WTC11 (cell line): ENCODE data around the gene NCOA6. TPM values are rescaled to one million over a fixed set of nuclear protein-coding genes. Genes with fewer than 3 reads are reported as not detected.
A peak's percentile ranks its signal among the peaks of the same experiment; 100 is the strongest.

Experiments
- ATAC-seq: fragments of 200-7000 bp; cut with Tn5 transposase; 2 replicates; pipeline ENCODE4 v1.10.0; 2021; ENCODE audit warnings: mild to moderate bottlenecking, moderate library complexity
- CTCF ChIA-PET: fragments of 300-600 bp; sonication (Branson Sonifier 250); formaldehyde crosslinking; loops from one replicate; lab custom pipeline; 2021; ENCODE audit warnings: antibody characterized with exemption; lab: Charles Lee
- POLR2A ChIA-PET: fragments of 350-600 bp; sonication (Branson Sonifier 250); formaldehyde crosslinking; loops from one replicate; lab custom pipeline; 2021; ENCODE audit warnings: antibody characterized with exemption; lab: Charles Lee
- DNase-seq: peaks from one replicate; pipeline ENCODE4 v3.0.0; 2021; ENCODE audit warnings: low spot score
- H3K27ac Mint-ChIP-seq: 2 replicates; pipeline ENCODE4 v1.8.0; 2021; ENCODE audit warnings: mixed read lengths
- H3K27me3 Mint-ChIP-seq: 2 replicates; pipeline ENCODE4 v1.8.0; 2021; ENCODE audit warnings: low read depth, mild to moderate bottlenecking, moderate library complexity, mixed read lengths
- H3K36me3 Mint-ChIP-seq: 2 replicates; pipeline ENCODE4 v1.8.0; 2021; ENCODE audit warnings: mixed read lengths
- H3K4me1 Mint-ChIP-seq: 2 replicates; pipeline ENCODE4 v1.8.0; 2022; ENCODE audit warnings: mixed read lengths
- H3K4me3 Mint-ChIP-seq: 2 replicates; pipeline ENCODE4 v1.8.0; 2021; ENCODE audit warnings: mild to moderate bottlenecking, moderate library complexity, mixed read lengths
- H3K9me3 Mint-ChIP-seq: 2 replicates; pipeline ENCODE4 v1.8.0; 2021; ENCODE audit warnings: mixed read lengths
- AR ChIP-seq: fragments of 250-450 bp; sonication (Bioruptor Pico); IDR thresholded peaks from 2 replicates; pipeline ENCODE4 v1.9.0; 2021; ENCODE audit warnings: mild to moderate bottlenecking
- ATF6 ChIP-seq: sonication (generic); formaldehyde crosslinking; IDR thresholded peaks from 2 replicates; pipeline ENCODE4 v1.8.1; 2023; ENCODE audit warnings: mild to moderate bottlenecking, missing genetic modification reagents
- E2F4 ChIP-seq: sonication (generic); formaldehyde crosslinking; IDR thresholded peaks from 2 replicates; pipeline ENCODE4 v1.8.1; 2022; ENCODE audit warnings: low read depth, mild to moderate bottlenecking, moderate library complexity, missing genetic modification reagents, borderline replicate concordance
- E2F5 ChIP-seq: sonication (generic); formaldehyde crosslinking; IDR thresholded peaks from 2 replicates; pipeline ENCODE4 v1.8.1; 2022; ENCODE audit warnings: mild to moderate bottlenecking, moderate library complexity, missing genetic modification reagents
- ELF4 ChIP-seq: sonication (generic); formaldehyde crosslinking; IDR thresholded peaks from 2 replicates; pipeline ENCODE4 v1.8.1; 2022; ENCODE audit warnings: low read depth, mild to moderate bottlenecking, moderate library complexity, missing genetic modification reagents
- FOXK1 ChIP-seq: sonication (generic); formaldehyde crosslinking; IDR thresholded peaks from 2 replicates; pipeline ENCODE4 v1.8.0; 2022; ENCODE audit warnings: mild to moderate bottlenecking, moderate library complexity, missing genetic modification reagents
- FOXP4 ChIP-seq: sonication (generic); formaldehyde crosslinking; IDR thresholded peaks from 2 replicates; pipeline ENCODE4 v1.8.0; 2022; ENCODE audit warnings: mild to moderate bottlenecking, missing genetic modification reagents
- NFE2L1 ChIP-seq: sonication (generic); formaldehyde crosslinking; IDR thresholded peaks from 2 replicates; pipeline ENCODE4 v1.8.1; 2023; ENCODE audit warnings: missing genetic modification reagents
- NFYB ChIP-seq: sonication (generic); formaldehyde crosslinking; conservative IDR thresholded peaks from 2 replicates; pipeline ENCODE4 v1.8.0; 2022; ENCODE audit warnings: low read depth, missing genetic modification reagents
- NR1H2 ChIP-seq: sonication (generic); formaldehyde crosslinking; IDR thresholded peaks from 2 replicates; pipeline ENCODE4 v1.9.0; 2021; ENCODE audit warnings: mild to moderate bottlenecking, moderate library complexity, missing genetic modification reagents
- OVOL2 ChIP-seq: fragments of 250-450 bp; sonication (Bioruptor Pico); IDR thresholded peaks from 2 replicates; pipeline ENCODE4 v1.9.0; 2021; ENCODE audit warnings: mild to moderate bottlenecking, borderline replicate concordance
- RORB ChIP-seq: fragments of 250-450 bp; sonication (Bioruptor Pico); IDR thresholded peaks from 2 replicates; pipeline ENCODE4 v1.9.0; 2021; ENCODE audit warnings: mild to moderate bottlenecking
- SOX15 ChIP-seq: fragments of 250-450 bp; sonication (Bioruptor Pico); IDR thresholded peaks from 2 replicates; pipeline ENCODE4 v1.9.0; 2021; ENCODE audit warnings: mild to moderate bottlenecking
- USF2 ChIP-seq: sonication (generic); formaldehyde crosslinking; IDR thresholded peaks from 2 replicates; pipeline ENCODE4 v1.8.1; 2023; ENCODE audit warnings: mild to moderate bottlenecking, missing genetic modification reagents, moderate library complexity
- ZBTB43 ChIP-seq: sonication (generic); formaldehyde crosslinking; IDR thresholded peaks from 2 replicates; pipeline ENCODE4 v1.8.1; 2023; ENCODE audit warnings: mild to moderate bottlenecking, missing genetic modification reagents
- ZMAT4 ChIP-seq: fragments of 250-450 bp; sonication (Bioruptor Pico); IDR thresholded peaks from 2 replicates; pipeline ENCODE4 v1.9.0; 2021; ENCODE audit warnings: mild to moderate bottlenecking
- ZNF317 ChIP-seq: sonication (generic); formaldehyde crosslinking; IDR thresholded peaks from 2 replicates; pipeline ENCODE4 v1.8.1; 2023; ENCODE audit warnings: low read depth, mild to moderate bottlenecking, moderate library complexity, missing genetic modification reagents, borderline replicate concordance
- ZNF425 ChIP-seq: fragments of 250-450 bp; sonication (Bioruptor Pico); conservative IDR thresholded peaks from 2 replicates; pipeline ENCODE4 v1.9.0; 2021; ENCODE audit warnings: mild to moderate bottlenecking
- ZSCAN18 ChIP-seq: fragments of 250-450 bp; sonication (Bioruptor Pico); IDR thresholded peaks from 2 replicates; pipeline ENCODE4 v2.1.2; 2022; ENCODE audit warnings: mild to moderate bottlenecking, moderate library complexity
- total RNA-seq: library from RNA; stranded (reverse); gene quantifications from 3 replicates; pipeline ENCODE4 v1.2.3, GENCODE V29; 2021

The NCOA6 gene
- total RNA-seq, 1 experiment from 2014 or later = 10.1 TPM

GRCh38 chr20:34705008-34705396, 120.4 kb downstream of the NCOA6 start (continued):
- no peak for TF ChIP-seq ZBTB43
- no peak for TF ChIP-seq OVOL2
- TF ChIP-seq RORB (CRISPR knock-in tag) = no peak
- TF ChIP-seq NFYB = no peak
- TF ChIP-seq E2F5 (CRISPR knock-in tag) = no peak
- TF ChIP-seq SOX15 (CRISPR knock-in tag) = no peak
- no peak for TF ChIP-seq ZNF425 (CRISPR knock-in tag)
- no peak for TF ChIP-seq ZSCAN18
- TF ChIP-seq, all 79 proteins: peak for 0

- ATAC-seq (peak; percentile 60), DNase-seq (peak; percentile 93)
- H3K36me3 Mint-ChIP-seq = no peaks in the 10 kb centered on the region
- ChIA-PET POLR2A (interaction anchor here (1.4 to 1.7 kb wide), 2 partner anchors 27 to 146 kb away, joined by 4 to 5 read pairs; partner anchors contain the start of genes MAP1LC3A and PIGU), CTCF (interaction anchor here (0.6 to 7.0 kb wide), 10 partner anchors 30 to 392 kb away, joined by 3 to 50 read pairs (median 6); partner anchors contain the start of gene MAP1LC3A)
- peaks cover 50% of the 10 kb centered on the region for H3K27me3 Mint-ChIP-seq
- H3K27ac Mint-ChIP-seq = peak within 1 kb of the TSS; percentile 87
- H3K4me3 Mint-ChIP-seq = peak within 1 kb of the TSS; percentile 94
- H3K9me3 Mint-ChIP-seq = no peaks in the 10 kb centered on the region
- peaks cover 17% of the 10 kb centered on the region for H3K4me1 Mint-ChIP-seq
- TF ChIP-seq ZMAT4 (CRISPR knock-in tag) (no peak), USF2 (CRISPR knock-in tag) (no peak; the same call in 1 of the 2 replicates), FOXK1 (CRISPR knock-in tag) (no peak), ZNF317 (CRISPR knock-in tag) (no peak), NFE2L1 (CRISPR knock-in tag) (no peak), NR1H2 (CRISPR knock-in tag) (no peak), ELF4 (no peak), E2F4 (no peak), AR (CRISPR knock-in tag) (no peak), ATF6 (no peak), FOXP4 (CRISPR knock-in tag) (peak; percentile 61; the same call in 1 of the 2 replicates)
Measured at GRCh38 chr20:34704177-34705007, 121.1 kb downstream of the NCOA6 start, which contains the start of gene TP53INP2. Gene TP53INP2, plus strand, starts transcription at chr20:34704344. Its CDS starts 4,396 bp downstream, at chr20:34708740.
